Ishikawa (cell line): Measurements from ENCODE around the gene ZBTB40.

Experiments
- CEBPB ChIP-seq: IDR thresholded peaks from 2 replicates; pipeline ENCODE4 v1.6.1; 2012
- CREB1 ChIP-seq: IDR thresholded peaks from 2 replicates; pipeline ENCODE4 v1.6.1; 2012; ENCODE audit warnings: low read depth
- EGR1 ChIP-seq: IDR thresholded peaks from 2 replicates; pipeline ENCODE4 v1.6.1; 2012
- EP300 ChIP-seq: IDR thresholded peaks from 2 replicates; pipeline ENCODE4 v1.6.1; 2012; ENCODE audit warnings: borderline replicate concordance
- FOXM1 ChIP-seq: IDR thresholded peaks from 2 replicates; pipeline ENCODE4 v1.6.1; 2012; ENCODE audit warnings: low read depth, borderline replicate concordance
- MAX ChIP-seq: IDR thresholded peaks from 2 replicates; pipeline ENCODE4 v1.6.1; 2012
- NFIC ChIP-seq: IDR thresholded peaks from 2 replicates; pipeline ENCODE4 v1.6.1; 2012
- RAD21 ChIP-seq: IDR thresholded peaks from 2 replicates; pipeline ENCODE4 v1.6.1; 2012; ENCODE audit warnings: low read depth
- REST ChIP-seq: IDR thresholded peaks from 2 replicates; pipeline ENCODE4 v1.6.1; 2012; ENCODE audit warnings: low read depth, mild to moderate bottlenecking
- TAF1 ChIP-seq: IDR thresholded peaks from 2 replicates; pipeline ENCODE4 v1.6.1; 2012; ENCODE audit warnings: low read depth, mild to moderate bottlenecking
- TCF12 ChIP-seq: IDR thresholded peaks from 2 replicates; pipeline ENCODE4 v1.6.1; 2012; ENCODE audit warnings: low read depth
- TEAD4 ChIP-seq: IDR thresholded peaks from 2 replicates; pipeline ENCODE4 v1.6.1; 2012
- USF1 ChIP-seq: IDR thresholded peaks from 2 replicates; pipeline ENCODE4 v1.6.1; 2012
- YY1 ChIP-seq: IDR thresholded peaks from 2 replicates; pipeline ENCODE4 v1.6.1; 2012; ENCODE audit warnings: low read depth
- ZBTB7A ChIP-seq: IDR thresholded peaks from 2 replicates; pipeline ENCODE4 v1.6.1; 2012; ENCODE audit warnings: low read depth

The ZBTB40 gene

GRCh38 chr1:22500058-22500457 lies 48.4 kb downstream of the ZBTB40 start:
- TF ChIP-seq YY1 (no peak), TAF1 (no peak), REST (no peak), EP300 (no peak), TEAD4 (no peak), NFIC (no peak), CREB1 (no peak), EGR1 (no peak), ZBTB7A (no peak), FOXM1 (no peak)

- 0 out of 2 replicates have a peak, but pooled peaks have one; percentile 14 for TF ChIP-seq NFIC
- no peak for TF ChIP-seq TAF1
- TF ChIP-seq YY1, result no peak
These were observed 48.8 kb downstream of the ZBTB40 start for GRCh38 chr1:22500471-22500870.

- TF ChIP-seq NFIC, result no peak
- TF ChIP-seq TAF1, result no peak
- no peak for TF ChIP-seq ZBTB7A
- TF ChIP-seq REST, result no peak
- TF ChIP-seq CEBPB, result no peak
- TF ChIP-seq EGR1, result no peak
- TF ChIP-seq YY1, result no peak
- no peak for TF ChIP-seq RAD21
- no peak for TF ChIP-seq TCF12
- no peak for TF ChIP-seq TEAD4
- no peak for TF ChIP-seq FOXM1
- no peak for TF ChIP-seq USF1
- no peak for TF ChIP-seq MAX
- TF ChIP-seq EP300, result no peak
- TF ChIP-seq CREB1, result no peak
These were observed 50.6 kb downstream of the ZBTB40 start for GRCh38 chr1:22502202-22502601.

- TF ChIP-seq CREB1 (no peak), CEBPB (no peak), REST (no peak), TCF12 (no peak), FOXM1 (no peak), TEAD4 (no peak), EP300 (no peak), USF1 (no peak), EGR1 (no peak), MAX (no peak), TAF1 (no peak)
These were observed 52.2 kb downstream of the ZBTB40 start for GRCh38 chr1:22503721-22504410.

GRCh38 chr1:22506130-22506692 lies 54.6 kb downstream of the ZBTB40 start:
- no peak for TF ChIP-seq CEBPB
- TF ChIP-seq ZBTB7A, result no peak
- TF ChIP-seq YY1, result no peak
- TF ChIP-seq CREB1, result no peak
- no peak for TF ChIP-seq RAD21
- no peak for TF ChIP-seq TAF1
- TF ChIP-seq NFIC, result peak; percentile 22; the same call in 1 of the 2 replicates
